ENCODE measurements around the gene CRELD2. TPM values are rescaled to one million over a fixed set of nuclear protein-coding genes. Genes with fewer than 3 reads are reported as not detected.

The CRELD2 gene
- total and polyA plus RNA-seq, 2 of the 13 experiments (the other 11 are each of a cell fraction or from before 2014, with no cell fraction given), result 17.2 to 44.7 TPM

- TF ChIP-seq AHDC1 (CRISPR knock-in tag; IDR thresholded peaks at IDR 0.05; ENCODE audit: borderline replicate concordance), result no peak
- no peak for TF ChIP-seq IKZF5 (CRISPR knock-in tag; IDR thresholded peaks at IDR 0.05)
- peak; percentile 54; the same call in 1 of the 2 replicates for TF ChIP-seq FOXK1 (CRISPR knock-in tag; IDR thresholded peaks at IDR 0.05; ENCODE audit: borderline replicate concordance, low read depth)
- TF ChIP-seq ZNF10 (CRISPR knock-in tag; IDR thresholded peaks at IDR 0.05; ENCODE audit: borderline replicate concordance, low read depth), result no peak
- TF ChIP-seq ZBTB4 (CRISPR knock-in tag; IDR thresholded peaks at IDR 0.05; ENCODE audit: borderline replicate concordance), result no peak
- TF ChIP-seq POLR2A (IDR thresholded peaks at IDR 0.05; ENCODE audit: insufficient read depth in 1 of 2, low read depth in 2 of 2, low read length in 2 of 2), result peak in 1 of 2 experiments; percentile 88; a peak in 2 of 4 replicates
- no peak for TF ChIP-seq SOX5 (CRISPR knock-in tag; IDR thresholded peaks at IDR 0.05; ENCODE audit: borderline replicate concordance)
- TF ChIP-seq ZSCAN20 (CRISPR knock-in tag; IDR thresholded peaks at IDR 0.05; ENCODE audit: borderline replicate concordance), result no peak
- TF ChIP-seq ZNF274 (CRISPR knock-in tag; IDR thresholded peaks at IDR 0.05), result no peak
- no peak for TF ChIP-seq BRF2 (CRISPR knock-in tag; IDR thresholded peaks at IDR 0.05)
- TF ChIP-seq ZNF251 (CRISPR knock-in tag; IDR thresholded peaks at IDR 0.05), result no peak
- no peak; the same call in 1 of the 2 replicates for TF ChIP-seq RNF219 (CRISPR knock-in tag; IDR thresholded peaks at IDR 0.05)
- no peak for TF ChIP-seq ZNF337 (CRISPR knock-in tag; IDR thresholded peaks at IDR 0.05; ENCODE audit: borderline replicate concordance, low read depth)
Measured at GRCh38 chr22:49960159-49961004, 41.9 kb downstream of the CRELD2 start, which contains the start of gene PIM3 (continued).

Data from HepG2 (cell line).